A673 (cell line): ENCODE results near the gene ST7. TPM values are rescaled to one million over a fixed set of nuclear protein-coding genes. Genes with fewer than 3 reads are reported as not detected.

ENCODE experiments used
- BruUV-seq: library from RNA; stranded (reverse); fragments of 400-500 nt; replicated peaks from 2 replicates; lab custom pipeline; 2021; lab: Mats Ljungman, UMichigan
- CTCF ChIA-PET: fragments of 300-600 bp; sonication (Branson Sonifier 250); formaldehyde crosslinking; loops from one replicate; lab custom pipeline; 2022; ENCODE audit warnings: antibody characterized with exemption; lab: Charles Lee
- POLR2A ChIA-PET: fragments of 300-600 bp; sonication (Branson Sonifier 250); formaldehyde crosslinking; loops from one replicate; lab custom pipeline; 2022; ENCODE audit warnings: antibody characterized with exemption; ENCODE audit not compliant: low non-redundant PET; lab: Charles Lee
- DNase-seq: peaks from one replicate; pipeline ENCODE4 v3.0.0-alpha.2; 2015; ENCODE audit warnings: low spot score
- H3K27ac ChIP-seq: fragments of 200-600 bp; sonication (generic); 2 replicates; pipeline ENCODE4 v1.5.1; 2016; ENCODE audit warnings: mixed run types, low read depth, mild to moderate bottlenecking, mixed read lengths, antibody characterized with exemption, low read length; ENCODE audit not compliant: poor library complexity, severe bottlenecking
- H3K27me3 ChIP-seq: fragments of 200-600 bp; sonication (generic); replicated peaks from 2 replicates; pipeline ENCODE4 v1.6.1; 2017; ENCODE audit warnings: mixed run types, low read depth, mild to moderate bottlenecking, mixed read lengths, antibody characterized with exemption, low read length; ENCODE audit not compliant: insufficient read depth, poor library complexity
- H3K36me3 ChIP-seq: fragments of 200-600 bp; sonication (generic); 2 replicates; pipeline ENCODE4 v1.6.1; 2016; ENCODE audit warnings: mixed run types, mild to moderate bottlenecking, mixed read lengths, antibody characterized with exemption, low read length; ENCODE audit not compliant: insufficient read depth, poor library complexity, severe bottlenecking
- H3K4me1 ChIP-seq: fragments of 200-600 bp; sonication (generic); 2 replicates; pipeline ENCODE4 v1.6.1; 2017; ENCODE audit warnings: mixed run types, mild to moderate bottlenecking, mixed read lengths, antibody characterized with exemption, low read length; ENCODE audit not compliant: insufficient read depth, poor library complexity, severe bottlenecking
- H3K4me3 ChIP-seq: fragments of 200-600 bp; sonication (generic); 2 replicates; pipeline ENCODE4 v1.5.1; 2016; ENCODE audit warnings: low read depth, mixed run types, mild to moderate bottlenecking, mixed read lengths, low read length; ENCODE audit not compliant: poor library complexity, severe bottlenecking
- H3K9me3 ChIP-seq: fragments of 200-600 bp; sonication (generic); 2 replicates; pipeline ENCODE4 v1.6.1; 2016; ENCODE audit warnings: mixed run types, low read depth, mild to moderate bottlenecking, mixed read lengths, antibody characterized with exemption, low read length; ENCODE audit not compliant: poor library complexity, severe bottlenecking
- EZH2 ChIP-seq: fragments of 200-600 bp; sonication (generic); IDR thresholded peaks from 2 replicates; pipeline ENCODE4 v1.6.1; 2017; ENCODE audit warnings: borderline replicate concordance, low read depth, mild to moderate bottlenecking, mixed read lengths, antibody characterized with exemption, low read length; ENCODE audit not compliant: poor library complexity, severe bottlenecking
- intact Hi-C: fragments of 100-400 bp; cut with micrococcal nuclease; formaldehyde crosslinking; loops from one replicate; pipeline ENCODE4 v1.10.0; 2022; ENCODE audit not compliant: unreplicated experiment
- total RNA-seq: library from RNA; stranded (reverse); gene quantifications from 2 replicates; pipeline ENCODE4 v1.2.3, GENCODE V29; 2021
- TF ChIP-seq, protein P1 (sequence below): fragments of 300-800, 200-600 bp; sonication (generic); conservative IDR thresholded peaks from 2 replicates; pipeline ENCODE4 v1.5.1; 2017; ENCODE audit warnings: low read depth, mild to moderate bottlenecking, antibody characterized with exemption, low read length, moderate library complexity, mixed read lengths

The ST7 gene
- total RNA-seq, 1 experiment from 2014 or later = 24.3 TPM

DNA sequence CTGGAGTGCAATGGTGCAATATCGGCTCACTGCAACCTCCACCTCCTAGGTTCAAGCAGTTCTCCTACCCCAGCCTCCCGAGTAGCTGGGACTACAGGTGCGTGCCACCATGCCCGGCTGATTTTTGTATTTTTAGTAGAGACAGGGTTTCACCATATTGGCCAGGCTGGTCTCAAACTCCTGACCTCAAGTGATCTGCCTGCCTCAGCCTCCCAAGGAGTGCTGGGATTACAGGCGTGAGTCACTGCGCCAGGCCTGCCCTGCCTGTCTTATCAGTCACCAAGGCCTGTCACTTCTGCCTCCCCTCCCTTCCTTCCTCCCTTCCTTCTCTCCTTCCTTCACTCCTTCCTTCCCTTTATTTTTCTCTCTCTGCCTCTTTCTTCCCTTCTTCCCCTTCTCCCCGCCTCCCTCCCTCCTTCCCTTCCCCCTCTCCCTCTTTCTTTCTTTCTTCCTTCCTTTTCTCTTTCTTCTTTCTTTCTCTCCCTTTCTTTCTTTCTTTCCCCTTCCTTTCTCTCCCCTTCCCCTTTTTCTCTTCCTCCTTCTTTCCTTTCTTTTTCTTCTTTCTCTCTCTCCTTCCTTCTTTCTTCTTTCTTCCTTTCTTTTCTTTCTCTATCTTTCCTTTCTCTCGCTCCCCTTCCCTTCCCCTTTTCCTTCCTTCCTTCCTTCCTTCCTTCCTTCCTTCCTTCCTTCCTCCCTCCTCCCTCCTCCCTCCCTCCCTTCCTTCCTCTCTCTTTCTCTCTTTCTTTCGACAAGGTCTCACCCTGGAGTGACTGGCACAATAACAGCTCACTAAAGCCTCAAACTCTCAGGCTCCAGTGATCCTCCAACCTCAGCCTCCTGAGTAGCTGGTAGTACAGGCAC, 3.1 kb upstream of the ST7 start:
- H3K9me3 ChIP-seq = no peaks in the 10 kb centered on the region
- intact Hi-C loops = no loop called here
- CTCF ChIA-PET = interaction anchor here (1.0 kb wide), 1 partner anchor 19 kb away, joined by 4 read pairs; no protein-coding TSS in a partner anchor
- TF ChIP-seq, protein P1, sequence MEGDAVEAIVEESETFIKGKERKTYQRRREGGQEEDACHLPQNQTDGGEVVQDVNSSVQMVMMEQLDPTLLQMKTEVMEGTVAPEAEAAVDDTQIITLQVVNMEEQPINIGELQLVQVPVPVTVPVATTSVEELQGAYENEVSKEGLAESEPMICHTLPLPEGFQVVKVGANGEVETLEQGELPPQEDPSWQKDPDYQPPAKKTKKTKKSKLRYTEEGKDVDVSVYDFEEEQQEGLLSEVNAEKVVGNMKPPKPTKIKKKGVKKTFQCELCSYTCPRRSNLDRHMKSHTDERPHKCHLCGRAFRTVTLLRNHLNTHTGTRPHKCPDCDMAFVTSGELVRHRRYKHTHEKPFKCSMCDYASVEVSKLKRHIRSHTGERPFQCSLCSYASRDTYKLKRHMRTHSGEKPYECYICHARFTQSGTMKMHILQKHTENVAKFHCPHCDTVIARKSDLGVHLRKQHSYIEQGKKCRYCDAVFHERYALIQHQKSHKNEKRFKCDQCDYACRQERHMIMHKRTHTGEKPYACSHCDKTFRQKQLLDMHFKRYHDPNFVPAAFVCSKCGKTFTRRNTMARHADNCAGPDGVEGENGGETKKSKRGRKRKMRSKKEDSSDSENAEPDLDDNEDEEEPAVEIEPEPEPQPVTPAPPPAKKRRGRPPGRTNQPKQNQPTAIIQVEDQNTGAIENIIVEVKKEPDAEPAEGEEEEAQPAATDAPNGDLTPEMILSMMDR = no peak
- no peak for TF ChIP-seq EZH2
- no TSS peak for BruUV-seq
- H3K36me3 ChIP-seq = no peaks in the 10 kb centered on the region
- H3K4me3 ChIP-seq = no peak overlapping the region
- H3K27ac ChIP-seq = no peak overlapping the region
- no peak for DNase-seq
- POLR2A ChIA-PET = no interaction called here
- H3K4me1 ChIP-seq = peaks cover 23% of the 10 kb centered on the region
- H3K27me3 ChIP-seq = no peaks in the 10 kb centered on the region

DNA sequence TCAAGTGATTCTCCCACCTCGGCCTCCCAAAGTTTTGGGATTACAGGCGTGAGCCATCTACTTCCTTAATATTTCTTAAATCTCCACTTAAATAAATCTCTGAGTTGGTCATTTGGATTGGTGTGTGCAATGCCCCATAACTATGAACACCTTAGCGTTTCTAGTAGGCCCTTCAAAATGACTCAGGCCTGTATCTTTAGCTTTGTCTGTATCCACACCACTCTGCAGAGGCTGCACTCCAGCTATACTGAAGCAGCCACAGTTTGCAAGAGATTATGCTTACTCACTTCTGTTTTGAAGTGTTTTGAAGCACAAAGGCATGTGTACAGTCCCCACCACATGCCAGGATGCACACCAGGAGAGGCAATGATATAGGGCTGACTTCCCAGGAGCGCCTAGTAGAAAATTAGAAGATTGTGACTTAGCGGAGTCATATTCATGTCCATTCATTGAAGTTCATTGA, 2.4 kb upstream of the ST7 start:
- H3K27ac ChIP-seq = no peak overlapping the region
- no TSS peak for BruUV-seq

DNA sequence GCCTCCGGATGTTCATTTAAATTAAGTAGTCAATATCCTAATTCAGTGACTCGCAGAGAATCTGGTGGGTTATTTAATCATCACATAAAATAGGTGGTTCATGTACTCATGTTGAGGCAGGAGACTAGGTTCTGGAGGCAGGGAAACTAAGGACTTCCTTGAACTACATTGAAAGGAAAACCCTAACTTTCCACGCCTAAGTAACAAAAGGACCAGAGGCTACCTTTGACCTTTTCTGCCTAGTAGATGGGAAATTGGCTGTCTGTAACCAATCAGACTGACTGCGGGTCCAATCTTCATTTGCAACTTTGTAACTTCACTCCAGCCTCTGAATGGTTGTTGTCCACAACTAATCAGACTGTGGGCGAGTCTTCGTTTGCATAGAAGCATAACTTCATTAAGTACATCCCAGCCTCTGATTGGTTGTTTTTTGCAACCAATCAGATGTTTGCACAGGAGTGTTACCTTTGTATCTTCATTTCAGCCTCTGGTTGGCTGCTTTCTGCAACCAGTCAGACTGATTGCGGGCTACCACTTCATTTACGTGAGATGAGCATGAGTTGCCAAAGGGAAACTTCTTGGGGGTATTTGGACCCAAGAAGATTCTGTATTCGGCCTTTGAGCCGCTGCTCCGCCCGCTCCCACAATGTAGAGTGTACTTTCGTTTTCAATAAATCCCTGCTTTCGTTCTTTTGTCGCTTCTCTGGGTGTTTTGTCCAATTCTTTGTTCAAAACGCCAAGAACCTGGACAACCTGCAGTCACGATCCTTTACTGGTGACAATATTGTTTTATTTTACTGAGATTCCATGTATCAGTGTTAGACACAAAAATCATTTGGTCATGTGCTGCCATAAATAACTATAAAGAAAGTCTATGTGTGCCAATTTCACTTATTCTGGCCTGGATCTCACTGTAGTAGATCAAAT, 1.7 kb upstream of the ST7 start:
- intact Hi-C loops = no loop called here
- ChIA-PET POLR2A (no interaction called here), CTCF (interaction anchor here (1.0 kb wide), 1 partner anchor 21 kb away, joined by 4 read pairs; no protein-coding TSS in a partner anchor)
- TF ChIP-seq, protein P1 = no peak
- no peak for TF ChIP-seq EZH2
- no peak overlapping the region for H3K4me3 ChIP-seq
- BruUV-seq = no TSS peak
- H3K27me3 ChIP-seq = no peaks in the 10 kb centered on the region
- H3K36me3 ChIP-seq = no peaks in the 10 kb centered on the region
- H3K4me1 ChIP-seq = peaks cover 35% of the 10 kb centered on the region
- DNase-seq = no peak
- no peaks in the 10 kb centered on the region for H3K9me3 ChIP-seq
- H3K27ac ChIP-seq = no peak overlapping the region

More for the DNA sequence above, 2.4 kb upstream of the ST7 start:
- no peaks in the 10 kb centered on the region for H3K9me3 ChIP-seq
- no peaks in the 10 kb centered on the region for H3K27me3 ChIP-seq
- TF ChIP-seq, protein P1 = no peak
- no peak for TF ChIP-seq EZH2
- POLR2A ChIA-PET = no interaction called here
- no peak overlapping the region for H3K4me3 ChIP-seq
- intact Hi-C loops = no loop called here
- peak; percentile 4 for DNase-seq
- H3K36me3 ChIP-seq = no peaks in the 10 kb centered on the region
- CTCF ChIA-PET = interaction anchor here (1.0 kb wide), 1 partner anchor 20 kb away, joined by 4 read pairs; no protein-coding TSS in a partner anchor
- H3K4me1 ChIP-seq = peaks cover 31% of the 10 kb centered on the region
